WTC11 (cell line): ENCODE results near the gene CIT. TPM values are rescaled to one million over a fixed set of nuclear protein-coding genes. Genes with fewer than 3 reads are reported as not detected.

Source experiments
- ATAC-seq: fragments of 200-7000 bp; cut with Tn5 transposase; 2 replicates; pipeline ENCODE4 v1.10.0; 2021; ENCODE audit warnings: mild to moderate bottlenecking, moderate library complexity
- CTCF ChIA-PET: fragments of 300-600 bp; sonication (Branson Sonifier 250); formaldehyde crosslinking; loops from one replicate; lab custom pipeline; 2021; ENCODE audit warnings: antibody characterized with exemption; lab: Charles Lee
- POLR2A ChIA-PET: fragments of 350-600 bp; sonication (Branson Sonifier 250); formaldehyde crosslinking; loops from one replicate; lab custom pipeline; 2021; ENCODE audit warnings: antibody characterized with exemption; lab: Charles Lee
- DNase-seq: peaks from one replicate; pipeline ENCODE4 v3.0.0; 2021; ENCODE audit warnings: low spot score
- H3K27ac Mint-ChIP-seq: 2 replicates; pipeline ENCODE4 v1.8.0; 2021; ENCODE audit warnings: mixed read lengths
- H3K27me3 Mint-ChIP-seq: 2 replicates; pipeline ENCODE4 v1.8.0; 2021; ENCODE audit warnings: low read depth, mild to moderate bottlenecking, moderate library complexity, mixed read lengths
- H3K36me3 Mint-ChIP-seq: 2 replicates; pipeline ENCODE4 v1.8.0; 2021; ENCODE audit warnings: mixed read lengths
- H3K4me1 Mint-ChIP-seq: 2 replicates; pipeline ENCODE4 v1.8.0; 2022; ENCODE audit warnings: mixed read lengths
- H3K4me3 Mint-ChIP-seq: 2 replicates; pipeline ENCODE4 v1.8.0; 2021; ENCODE audit warnings: mild to moderate bottlenecking, moderate library complexity, mixed read lengths
- H3K9me3 Mint-ChIP-seq: 2 replicates; pipeline ENCODE4 v1.8.0; 2021; ENCODE audit warnings: mixed read lengths
- AFF4 ChIP-seq: sonication (generic); formaldehyde crosslinking; IDR thresholded peaks from 2 replicates; pipeline ENCODE4 v1.8.1; 2023; ENCODE audit warnings: mild to moderate bottlenecking, missing genetic modification reagents, borderline replicate concordance
- ATF1 ChIP-seq: sonication (generic); formaldehyde crosslinking; IDR thresholded peaks from 2 replicates; pipeline ENCODE4 v1.8.1; 2023; ENCODE audit warnings: mild to moderate bottlenecking, moderate library complexity, missing genetic modification reagents
- ATF3 ChIP-seq: sonication (generic); formaldehyde crosslinking; conservative IDR thresholded peaks from 2 replicates; pipeline ENCODE4 v1.8.1; 2022; ENCODE audit warnings: mild to moderate bottlenecking, missing genetic modification reagents
- CREM ChIP-seq: sonication (generic); formaldehyde crosslinking; IDR thresholded peaks from 2 replicates; pipeline ENCODE4 v1.8.1; 2022; ENCODE audit warnings: mild to moderate bottlenecking, missing genetic modification reagents, moderate library complexity
- FOXK1 ChIP-seq: sonication (generic); formaldehyde crosslinking; IDR thresholded peaks from 2 replicates; pipeline ENCODE4 v1.8.0; 2022; ENCODE audit warnings: mild to moderate bottlenecking, moderate library complexity, missing genetic modification reagents
- GABPB1 ChIP-seq: sonication (generic); formaldehyde crosslinking; IDR thresholded peaks from 2 replicates; pipeline ENCODE4 v1.8.1; 2023; ENCODE audit warnings: mild to moderate bottlenecking, missing genetic modification reagents
- JAZF1 ChIP-seq: fragments of 250-450 bp; sonication (Bioruptor Pico); IDR thresholded peaks from 2 replicates; pipeline ENCODE4 v1.9.0; 2021; ENCODE audit warnings: moderate library complexity, mild to moderate bottlenecking, inconsistent platforms
- KAT7 ChIP-seq: sonication (generic); formaldehyde crosslinking; IDR thresholded peaks from 2 replicates; pipeline ENCODE4 v1.8.1; 2023; ENCODE audit warnings: missing genetic modification reagents, mild to moderate bottlenecking, borderline replicate concordance
- RELA ChIP-seq: sonication (generic); formaldehyde crosslinking; IDR thresholded peaks from 2 replicates; pipeline ENCODE4 v1.8.1; 2022; ENCODE audit warnings: missing genetic modification reagents, mild to moderate bottlenecking, borderline replicate concordance
- SMAD4 ChIP-seq: sonication (generic); formaldehyde crosslinking; IDR thresholded peaks from 2 replicates; pipeline ENCODE4 v1.8.0; 2022; ENCODE audit warnings: mild to moderate bottlenecking, missing genetic modification reagents
- SP1 ChIP-seq: sonication (generic); formaldehyde crosslinking; conservative IDR thresholded peaks from 2 replicates; pipeline ENCODE4 v1.8.1; 2022; ENCODE audit warnings: missing genetic modification reagents
- STAT6 ChIP-seq: sonication (generic); formaldehyde crosslinking; conservative IDR thresholded peaks from 2 replicates; pipeline ENCODE4 v1.8.1; 2023; ENCODE audit warnings: mild to moderate bottlenecking, low read depth, missing genetic modification reagents, moderate library complexity
- TEAD1 ChIP-seq: sonication (generic); formaldehyde crosslinking; IDR thresholded peaks from 2 replicates; pipeline ENCODE4 v1.8.0; 2022; ENCODE audit warnings: mild to moderate bottlenecking, missing genetic modification reagents
- TEAD4 ChIP-seq: sonication (generic); formaldehyde crosslinking; IDR thresholded peaks from 2 replicates; pipeline ENCODE4 v1.8.0; 2022; ENCODE audit warnings: mild to moderate bottlenecking, missing genetic modification reagents
- ZNF138 ChIP-seq: sonication (generic); formaldehyde crosslinking; conservative IDR thresholded peaks from 2 replicates; pipeline ENCODE4 v1.8.1; 2022; ENCODE audit warnings: mild to moderate bottlenecking, moderate library complexity, missing genetic modification reagents
- ZNF219 ChIP-seq: sonication (generic); formaldehyde crosslinking; IDR thresholded peaks from 2 replicates; pipeline ENCODE4 v1.8.0; 2023; ENCODE audit warnings: missing genetic modification reagents, mild to moderate bottlenecking, borderline replicate concordance
- ZNF263 ChIP-seq: sonication (generic); formaldehyde crosslinking; IDR thresholded peaks from 2 replicates; pipeline ENCODE4 v1.8.1; 2022; ENCODE audit warnings: low read depth, mild to moderate bottlenecking, moderate library complexity, missing genetic modification reagents
- ZNF396 ChIP-seq: fragments of 250-450 bp; sonication (Bioruptor Pico); IDR thresholded peaks from 2 replicates; pipeline ENCODE4 v1.8.0; 2021; ENCODE audit warnings: mild to moderate bottlenecking, moderate library complexity, borderline replicate concordance
- total RNA-seq: library from RNA; stranded (reverse); gene quantifications from 3 replicates; pipeline ENCODE4 v1.2.3, GENCODE V29; 2021
- TF ChIP-seq, protein P1 (sequence below): sonication (generic); formaldehyde crosslinking; IDR thresholded peaks from 2 replicates; pipeline ENCODE4 v1.8.1; 2023; ENCODE audit warnings: mild to moderate bottlenecking, missing genetic modification reagents, moderate library complexity
- TF ChIP-seq, protein P2 (sequence below): sonication (generic); formaldehyde crosslinking; IDR thresholded peaks from 2 replicates; pipeline ENCODE4 v1.8.1; 2023; ENCODE audit warnings: mild to moderate bottlenecking, moderate library complexity, missing genetic modification reagents
- TF ChIP-seq, protein P3 (sequence below): sonication (generic); formaldehyde crosslinking; IDR thresholded peaks from 2 replicates; pipeline ENCODE4 v1.8.1; 2022; ENCODE audit warnings: mild to moderate bottlenecking, missing genetic modification reagents, moderate library complexity, borderline replicate concordance

Gene CIT
- total RNA-seq, 1 experiment from 2014 or later = 65.4 TPM

GRCh38 chr12:119665164-119665929 lies 211.8 kb downstream of the CIT start:
- ATAC-seq (no peak), DNase-seq (no peak)
- no peak overlapping the region for H3K4me3 Mint-ChIP-seq
- CTCF ChIA-PET = interaction anchor here (1.0 to 1.1 kb wide), 3 partner anchors 14 to 23 kb away, joined by 3 to 6 read pairs (median 4); no protein-coding TSS in a partner anchor
- H3K4me1 Mint-ChIP-seq = peaks cover 13% of the 10 kb centered on the region
- TF ChIP-seq AFF4 (CRISPR knock-in tag) (no peak), TEAD4 (no peak), GABPB1 (CRISPR knock-in tag) (no peak), JAZF1 (no peak), ATF1 (CRISPR knock-in tag) (no peak), SP1 (no peak), CREM (CRISPR knock-in tag) (no peak), KAT7 (CRISPR knock-in tag) (no peak), ZNF263 (CRISPR knock-in tag) (no peak), ZNF396 (CRISPR knock-in tag) (no peak)
- TF ChIP-seq, protein P1, sequence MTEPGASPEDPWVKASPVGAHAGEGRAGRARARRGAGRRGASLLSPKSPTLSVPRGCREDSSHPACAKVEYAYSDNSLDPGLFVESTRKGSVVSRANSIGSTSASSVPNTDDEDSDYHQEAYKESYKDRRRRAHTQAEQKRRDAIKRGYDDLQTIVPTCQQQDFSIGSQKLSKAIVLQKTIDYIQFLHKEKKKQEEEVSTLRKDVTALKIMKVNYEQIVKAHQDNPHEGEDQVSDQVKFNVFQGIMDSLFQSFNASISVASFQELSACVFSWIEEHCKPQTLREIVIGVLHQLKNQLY = no peak
- peaks cover 6% of the 10 kb centered on the region; the same call in 1 of the 2 replicates for H3K36me3 Mint-ChIP-seq
- H3K27ac Mint-ChIP-seq = no peak overlapping the region
- H3K27me3 Mint-ChIP-seq = peaks cover 10% of the 10 kb centered on the region
- POLR2A ChIA-PET = no interaction called here
- H3K9me3 Mint-ChIP-seq = no peaks in the 10 kb centered on the region

GRCh38 chr12:119664642-119665041 lies 212.5 kb downstream of the CIT start:
- CTCF ChIA-PET = no interaction called here
- Mint-ChIP-seq H3K27me3 (peaks cover 14% of the 10 kb centered on the region), H3K36me3 (no peaks in the 10 kb centered on the region), H3K9me3 (no peaks in the 10 kb centered on the region), H3K27ac (no peak overlapping the region), H3K4me3 (no peak overlapping the region), H3K4me1 (peaks cover 11% of the 10 kb centered on the region)
- POLR2A ChIA-PET = no interaction called here
- DNase-seq (no peak), ATAC-seq (no peak)
- no peak for TF ChIP-seq FOXK1
- TF ChIP-seq, all 79 proteins: peak for 0

- Mint-ChIP-seq H3K27me3 (peaks cover 14% of the 10 kb centered on the region), H3K27ac (no peak overlapping the region), H3K4me1 (peaks cover under 1% of the 10 kb centered on the region; the same call in 1 of the 2 replicates), H3K4me3 (no peak overlapping the region), H3K9me3 (no peaks in the 10 kb centered on the region), H3K36me3 (no peaks in the 10 kb centered on the region)
- CTCF ChIA-PET = interaction anchor here (1.3 kb wide), 1 partner anchor 19 kb away, joined by 5 read pairs; no protein-coding TSS in a partner anchor
- POLR2A ChIA-PET = interaction anchor here (0.7 kb wide), 1 partner anchor 798 kb away, joined by 3 read pairs; no protein-coding TSS in a partner anchor
- no peak for DNase-seq
- ATAC-seq = no peak
- TF ChIP-seq, protein P2, sequence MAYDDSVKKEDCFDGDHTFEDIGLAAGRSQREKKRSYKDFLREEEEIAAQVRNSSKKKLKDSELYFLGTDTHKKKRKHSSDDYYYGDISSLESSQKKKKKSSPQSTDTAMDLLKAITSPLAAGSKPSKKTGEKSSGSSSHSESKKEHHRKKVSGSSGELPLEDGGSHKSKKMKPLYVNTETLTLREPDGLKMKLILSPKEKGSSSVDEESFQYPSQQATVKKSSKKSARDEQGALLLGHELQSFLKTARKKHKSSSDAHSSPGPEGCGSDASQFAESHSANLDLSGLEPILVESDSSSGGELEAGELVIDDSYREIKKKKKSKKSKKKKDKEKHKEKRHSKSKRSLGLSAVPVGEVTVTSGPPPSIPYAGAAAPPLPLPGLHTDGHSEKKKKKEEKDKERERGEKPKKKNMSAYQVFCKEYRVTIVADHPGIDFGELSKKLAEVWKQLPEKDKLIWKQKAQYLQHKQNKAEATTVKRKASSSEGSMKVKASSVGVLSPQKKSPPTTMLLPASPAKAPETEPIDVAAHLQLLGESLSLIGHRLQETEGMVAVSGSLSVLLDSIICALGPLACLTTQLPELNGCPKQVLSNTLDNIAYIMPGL (CRISPR knock-in tag) = no peak
- TF ChIP-seq ATF3 (CRISPR knock-in tag) = no peak
- no peak for TF ChIP-seq ZNF138 (CRISPR knock-in tag)
- no peak for TF ChIP-seq SMAD4 (CRISPR knock-in tag)
- no peak for TF ChIP-seq ZNF219 (CRISPR knock-in tag)
- TF ChIP-seq STAT6 = no peak
- TF ChIP-seq, protein P3, sequence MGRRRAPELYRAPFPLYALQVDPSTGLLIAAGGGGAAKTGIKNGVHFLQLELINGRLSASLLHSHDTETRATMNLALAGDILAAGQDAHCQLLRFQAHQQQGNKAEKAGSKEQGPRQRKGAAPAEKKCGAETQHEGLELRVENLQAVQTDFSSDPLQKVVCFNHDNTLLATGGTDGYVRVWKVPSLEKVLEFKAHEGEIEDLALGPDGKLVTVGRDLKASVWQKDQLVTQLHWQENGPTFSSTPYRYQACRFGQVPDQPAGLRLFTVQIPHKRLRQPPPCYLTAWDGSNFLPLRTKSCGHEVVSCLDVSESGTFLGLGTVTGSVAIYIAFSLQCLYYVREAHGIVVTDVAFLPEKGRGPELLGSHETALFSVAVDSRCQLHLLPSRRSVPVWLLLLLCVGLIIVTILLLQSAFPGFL (CRISPR knock-in tag) = no peak
- TF ChIP-seq TEAD1 (CRISPR knock-in tag) = no peak
- TF ChIP-seq RELA (CRISPR knock-in tag) = no peak
Observed at GRCh38 chr12:119661882-119662281, 215.2 kb downstream of the CIT start.
